ENCODE data around the gene ASH1L.
"Not testable (repeated sequence)": the region's sequence is repeated elsewhere in the genome, so short reads cannot be mapped to it uniquely, and the experiment has no call there.

Gene ASH1L

GRCh38 chr1:155301342-155301841, 261.2 kb downstream of the ASH1L start, which contains the start of gene PKLR:
PKLR (minus strand) TSS chr1:155301438; CDS start chr1:155301395, 43 bp downstream.
- no peak for DNase-seq

GRCh38 chr1:155300553-155301329, 261.9 kb downstream of the ASH1L start:
- no peak for DNase-seq

- no peak for DNase-seq
Observed at GRCh38 chr1:155300024-155300423, 262.6 kb downstream of the ASH1L start.

- DNase-seq: no peak
Observed at GRCh38 chr1:155297384-155297783, 265.2 kb downstream of the ASH1L start.

- DNase-seq: no peak
Observed at GRCh38 chr1:155296661-155297060, 265.9 kb downstream of the ASH1L start.

- DNase-seq: no peak
Observed at GRCh38 chr1:155295942-155296267, 266.7 kb downstream of the ASH1L start.

GRCh38 chr1:155295183-155295941, 267.2 kb downstream of the ASH1L start:
- no peak for DNase-seq

GRCh38 chr1:155294520-155295182, 268.0 kb downstream of the ASH1L start:
- DNase-seq: no peak

- no peak for DNase-seq
Observed at GRCh38 chr1:155293086-155293749, 269.4 kb downstream of the ASH1L start.

- DNase-seq: not testable (repeated sequence)
Observed at GRCh38 chr1:155291006-155291405, 271.6 kb downstream of the ASH1L start.

- DNase-seq: no peak
Observed at GRCh38 chr1:155287987-155288543, 274.5 kb downstream of the ASH1L start.

GRCh38 chr1:155286544-155286943, 276.1 kb downstream of the ASH1L start:
- DNase-seq: no peak

- no peak for DNase-seq
Observed at GRCh38 chr1:155285631-155286044, 277.0 kb downstream of the ASH1L start.
